Sigmoid colon (tissue), 7 donors: ENCODE data around the gene CDC37L1. TPM values are rescaled to one million over a fixed set of nuclear protein-coding genes. Genes with fewer than 3 reads are reported as not detected.

Experiments used
- DNase-seq: peaks from one replicate; pipeline ENCODE4 v3.0.0-alpha.2; 2019
- H3K27ac ChIP-seq, 4 donors: fragments of 200-600 bp; sonication (generic); one replicate each; pipeline ENCODE4 v1.5.1; 2016 to 2019; ENCODE audit warnings: mild to moderate bottlenecking in 1 of 4
- H3K27me3 ChIP-seq, 3 donors: fragments of 200-600 bp; sonication (generic); one replicate each; pipeline ENCODE4 v1.5.1; 2019; ENCODE audit warnings: mild to moderate bottlenecking in 1 of 3
- H3K36me3 ChIP-seq, 4 donors: fragments of 200-600 bp; sonication (generic); one replicate each; pipeline ENCODE4 v1.5.1; 2016 to 2019
- H3K4me1 ChIP-seq, 4 donors: fragments of 200-600 bp; sonication (generic); one replicate each; pipeline ENCODE4 v1.5.1; 2017 to 2019
- H3K4me3 ChIP-seq, 4 donors: fragments of 200-600 bp; sonication (generic); one replicate each; pipeline ENCODE4 v1.5.1; 2017 to 2019; ENCODE audit warnings: mild to moderate bottlenecking in 2 of 4, moderate library complexity in 1 of 4
- H3K9me3 ChIP-seq, 4 donors: fragments of 200-600 bp in 3 of 4; sonication (generic) in 3 of 4; one replicate each; pipeline versions ENCODE4 v1.5.1 to v1.6.1; 2013 to 2019
- CTCF ChIP-seq, 4 experiments: fragments of 450-650 bp in 3 of 4; fragments of 200-600 bp in 1 of 4; IDR thresholded peaks; one replicate each; pipeline ENCODE4 v1.5.1; 2016 to 2019; ENCODE audit warnings: antibody characterized with exemption in 4 of 4, mild to moderate bottlenecking in 3 of 4, moderate library complexity in 2 of 4
- EP300 ChIP-seq, 4 donors: sonication (generic); formaldehyde crosslinking; IDR thresholded peaks; one replicate each; pipeline ENCODE4 v1.6.1; 2017; ENCODE audit warnings: antibody characterized with exemption in 4 of 4
- POLR2A ChIP-seq, 2 donors: fragments of 450-650 bp; IDR thresholded peaks; one replicate each; pipeline ENCODE4 v1.6.1; 2016; ENCODE audit warnings: antibody characterized with exemption in 2 of 2, mild to moderate bottlenecking in 2 of 2, moderate library complexity in 2 of 2
- POLR2AphosphoS5 ChIP-seq, 4 donors: sonication (generic); formaldehyde crosslinking; IDR thresholded peaks; one replicate each; pipeline ENCODE4 v1.6.1; 2017; ENCODE audit warnings: antibody characterized with exemption in 4 of 4
- WGBS, 2 donors: extraction: QIAGEN DNeasy Blood & Tissue Kit; methylation state at CpG; one replicate each; pipeline ENCODE4 v1.1.7; 2013; 5-methylcytosine and 5-hydroxymethylcytosine counted together
- intact Hi-C: fragments of 100-400 bp; cut with DNase I; formaldehyde crosslinking; loops from one replicate; pipeline ENCODE4 v1.15.1; 2023
- polyA plus RNA-seq, 3 donors: library from polyadenylated mRNA; stranded (reverse); fragments of 200-250 nt; gene quantifications; one replicate each; pipeline ENCODE4 v1.2.3, GENCODE V29; 2013
- total RNA-seq, 4 donors: library from RNA; depleted of rRNA; stranded (reverse); fragments of >200 nt; gene quantifications; one replicate each; pipeline ENCODE4 v1.1.0, GENCODE V29; 2016
- donor health status: healthy with polysubstance abuse.
- donor health status: Bipolar disorder and iron deficiency.
- donor health status: healthy.

CDC37L1 gene
- total and polyA plus RNA-seq, 7 donors: 8.4 to 40.6 (median 30.7) TPM

GRCh38 chr9:4689687-4690104, 10.3 kb downstream of the CDC37L1 start:
- H3K27me3 ChIP-seq: no peaks in the 10 kb centered on the region
- H3K27ac ChIP-seq: peak overlapping the region in 1 of 4 donors; percentile 8
- 81 to 83% methylated on average over 1 of the region's 1 CpG for WGBS, 2 donors
- no peak for DNase-seq
- peaks cover 0 to 37% (median 28%) of the 10 kb centered on the region in 4 donors for H3K4me1 ChIP-seq
- H3K9me3 ChIP-seq: no peaks in the 10 kb centered on the region
- intact Hi-C loops: loop anchor here (10.0 kb wide), 1 partner anchor 395 kb away; no protein-coding TSS in a partner anchor
- no peak for TF ChIP-seq CTCF (IDR thresholded peaks at IDR 0.05)
- no peak for TF ChIP-seq POLR2A (IDR thresholded peaks at IDR 0.05)
- no peak for TF ChIP-seq POLR2AphosphoS5 (IDR thresholded peaks at IDR 0.05)
- no peak for TF ChIP-seq EP300 (IDR thresholded peaks at IDR 0.05)
- H3K4me3 ChIP-seq: no peak overlapping the region
- peaks cover 0 to 55% (median 4%) of the 10 kb centered on the region in 4 donors for H3K36me3 ChIP-seq

GRCh38 chr9:4690144-4690543, 10.8 kb downstream of the CDC37L1 start:
- no peak overlapping the region for H3K4me3 ChIP-seq
- intact Hi-C loops: no loop called here
- no peaks in the 10 kb centered on the region for H3K9me3 ChIP-seq
- TF ChIP-seq POLR2A (IDR thresholded peaks at IDR 0.05) (no peak), EP300 (IDR thresholded peaks at IDR 0.05) (no peak), CTCF (IDR thresholded peaks at IDR 0.05) (no peak), POLR2AphosphoS5 (IDR thresholded peaks at IDR 0.05) (no peak)
- 88 to 89% methylated on average over 4 of the region's 4 CpGs for WGBS, 2 donors
- no peak for DNase-seq
- no peaks in the 10 kb centered on the region for H3K27me3 ChIP-seq
- H3K36me3 ChIP-seq: peaks cover 0 to 56% (median 4%) of the 10 kb centered on the region in 4 donors
- H3K4me1 ChIP-seq: peaks cover 0 to 33% (median 24%) of the 10 kb centered on the region in 4 donors
- peak overlapping the region in 1 of 4 donors; percentile 8 for H3K27ac ChIP-seq

- DNase-seq: no peak
- Histone ChIP-seq H3K36me3 (peaks cover 0 to 42% (median 0%) of the 10 kb centered on the region in 4 donors), H3K4me1 (peaks cover 0 to 18% (median 9%) of the 10 kb centered on the region in 4 donors), H3K4me3 (no peak overlapping the region), H3K27me3 (no peaks in the 10 kb centered on the region), H3K9me3 (no peaks in the 10 kb centered on the region), H3K27ac (no peak overlapping the region)
- intact Hi-C loops: no loop called here
- 84 to 89% methylated on average over 3 of the region's 3 CpGs for WGBS, 2 donors
- TF ChIP-seq POLR2AphosphoS5 (IDR thresholded peaks at IDR 0.05) (no peak), EP300 (IDR thresholded peaks at IDR 0.05) (no peak), POLR2A (IDR thresholded peaks at IDR 0.05) (no peak), CTCF (IDR thresholded peaks at IDR 0.05) (no peak)
Observed at GRCh38 chr9:4691795-4692194, 12.4 kb downstream of the CDC37L1 start.

GRCh38 chr9:4700091-4700490, 20.7 kb downstream of the CDC37L1 start:
- Histone ChIP-seq H3K36me3 (peaks cover 10 to 80% (median 15%) of the 10 kb centered on the region in 4 donors), H3K27ac (no peak overlapping the region), H3K9me3 (no peaks in the 10 kb centered on the region), H3K27me3 (no peaks in the 10 kb centered on the region), H3K4me3 (no peak overlapping the region), H3K4me1 (no peaks in the 10 kb centered on the region)
- intact Hi-C loops: no loop called here
- 75 to 93% methylated on average over 3 of the region's 3 CpGs for WGBS, 2 donors
- TF ChIP-seq CTCF (IDR thresholded peaks at IDR 0.05): no peak
- no peak for TF ChIP-seq POLR2A (IDR thresholded peaks at IDR 0.05)
- no peak for TF ChIP-seq POLR2AphosphoS5 (IDR thresholded peaks at IDR 0.05)
- no peak for TF ChIP-seq EP300 (IDR thresholded peaks at IDR 0.05)
- DNase-seq: no peak

- Histone ChIP-seq H3K27ac (no peak overlapping the region), H3K36me3 (peaks cover 10 to 87% (median 17%) of the 10 kb centered on the region in 4 donors), H3K9me3 (no peaks in the 10 kb centered on the region), H3K27me3 (no peaks in the 10 kb centered on the region), H3K4me1 (no peaks in the 10 kb centered on the region), H3K4me3 (no peak overlapping the region)
- intact Hi-C loops: no loop called here
- TF ChIP-seq POLR2A (IDR thresholded peaks at IDR 0.05) (no peak), CTCF (IDR thresholded peaks at IDR 0.05) (no peak), POLR2AphosphoS5 (IDR thresholded peaks at IDR 0.05) (no peak), EP300 (IDR thresholded peaks at IDR 0.05) (no peak)
- DNase-seq: no peak
- 73 to 91% methylated on average over 2 of the region's 2 CpGs for WGBS, 2 donors
Observed at GRCh38 chr9:4700932-4701331, 21.6 kb downstream of the CDC37L1 start.
